Measurements from ENCODE around the gene RBM8A.

DNA sequence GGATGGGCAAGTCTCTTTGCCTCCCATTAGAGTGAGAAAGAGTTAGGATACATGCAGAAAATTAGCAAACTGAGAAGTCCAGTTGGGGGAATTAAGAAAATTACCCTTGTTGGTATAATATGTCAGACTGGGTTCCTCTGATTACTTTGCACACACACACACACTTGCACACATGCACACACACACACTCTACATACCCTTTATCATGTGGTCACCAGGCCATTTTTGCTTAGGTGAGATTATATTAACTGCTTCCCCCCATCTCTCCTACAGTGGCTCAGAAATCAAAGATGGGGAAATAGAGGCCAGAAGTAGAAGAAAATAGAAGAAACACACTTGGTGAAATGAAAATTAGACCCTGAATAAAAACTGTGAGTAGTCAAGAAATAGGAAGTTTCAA lies 31.4 kb upstream of the RBM8A start:
- TF ChIP-seq, protein P1, sequence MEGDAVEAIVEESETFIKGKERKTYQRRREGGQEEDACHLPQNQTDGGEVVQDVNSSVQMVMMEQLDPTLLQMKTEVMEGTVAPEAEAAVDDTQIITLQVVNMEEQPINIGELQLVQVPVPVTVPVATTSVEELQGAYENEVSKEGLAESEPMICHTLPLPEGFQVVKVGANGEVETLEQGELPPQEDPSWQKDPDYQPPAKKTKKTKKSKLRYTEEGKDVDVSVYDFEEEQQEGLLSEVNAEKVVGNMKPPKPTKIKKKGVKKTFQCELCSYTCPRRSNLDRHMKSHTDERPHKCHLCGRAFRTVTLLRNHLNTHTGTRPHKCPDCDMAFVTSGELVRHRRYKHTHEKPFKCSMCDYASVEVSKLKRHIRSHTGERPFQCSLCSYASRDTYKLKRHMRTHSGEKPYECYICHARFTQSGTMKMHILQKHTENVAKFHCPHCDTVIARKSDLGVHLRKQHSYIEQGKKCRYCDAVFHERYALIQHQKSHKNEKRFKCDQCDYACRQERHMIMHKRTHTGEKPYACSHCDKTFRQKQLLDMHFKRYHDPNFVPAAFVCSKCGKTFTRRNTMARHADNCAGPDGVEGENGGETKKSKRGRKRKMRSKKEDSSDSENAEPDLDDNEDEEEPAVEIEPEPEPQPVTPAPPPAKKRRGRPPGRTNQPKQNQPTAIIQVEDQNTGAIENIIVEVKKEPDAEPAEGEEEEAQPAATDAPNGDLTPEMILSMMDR (IDR thresholded peaks at IDR 0.05; ENCODE audit: low read depth, low read length, poor library complexity, severe bottlenecking), result no peak
- no peak for TF ChIP-seq EZH2phosphoT487 (IDR thresholded peaks at IDR 0.05; ENCODE audit: borderline replicate concordance, low read length)
